Suprapubic skin (tissue), 4 donors: ENCODE results near the gene SELENOF.

ENCODE experiments used
- CTCF ChIP-seq, 2 donors: fragments of 200-600 bp in 1 of 2; fragments of 450-650 bp in 1 of 2; sonication (generic) in 1 of 2; IDR thresholded peaks; one replicate each; pipeline ENCODE4 v1.5.1; 2016 to 2019; ENCODE audit warnings: antibody characterized with exemption in 2 of 2, mild to moderate bottlenecking in 1 of 2, moderate library complexity in 1 of 2
- POLR2A ChIP-seq, 2 donors: fragments of 450-650 bp; IDR thresholded peaks; one replicate each; pipeline ENCODE4 v1.6.1; 2017; ENCODE audit warnings: antibody characterized with exemption in 2 of 2, mild to moderate bottlenecking in 2 of 2, moderate library complexity in 2 of 2
- POLR2AphosphoS5 ChIP-seq, 3 donors: sonication (generic); formaldehyde crosslinking; IDR thresholded peaks; one replicate each; pipeline ENCODE4 v1.6.1; 2017; ENCODE audit warnings: antibody characterized with exemption in 3 of 3

- TF ChIP-seq CTCF (IDR thresholded peaks at IDR 0.05) (no peak), POLR2A (IDR thresholded peaks at IDR 0.05) (no peak), POLR2AphosphoS5 (IDR thresholded peaks at IDR 0.05) (no peak)
Observed at GRCh38 chr1:86841116-86841515, 72.8 kb downstream of the SELENOF start.
